DMS53 (cell line): ENCODE data around the gene E4F1.
A peak's percentile ranks its signal among the peaks of the same experiment; 100 is the strongest.

ENCODE experiments used
- DNase-seq: peaks from one replicate; lab custom pipeline; 2025; lab: John Stamatoyannopoulos, UW

E4F1 gene

DNA sequence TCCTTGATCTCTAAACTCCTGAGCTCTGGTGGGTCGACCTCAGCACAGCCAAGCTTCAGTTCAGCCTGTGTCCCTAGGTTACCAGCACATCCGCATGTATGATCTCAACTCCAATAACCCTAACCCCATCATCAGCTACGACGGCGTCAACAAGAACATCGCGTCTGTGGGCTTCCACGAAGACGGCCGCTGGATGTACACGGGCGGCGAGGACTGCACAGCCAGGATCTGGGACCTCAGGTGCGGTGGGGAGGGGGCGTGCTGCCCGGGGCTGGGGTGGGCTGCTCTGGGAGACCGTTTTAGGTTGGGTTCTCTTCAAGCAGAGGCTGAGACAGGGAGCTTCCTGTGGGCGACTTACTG is 17.0 kb upstream of the E4F1 start:
- DNase-seq: no peak

DNA sequence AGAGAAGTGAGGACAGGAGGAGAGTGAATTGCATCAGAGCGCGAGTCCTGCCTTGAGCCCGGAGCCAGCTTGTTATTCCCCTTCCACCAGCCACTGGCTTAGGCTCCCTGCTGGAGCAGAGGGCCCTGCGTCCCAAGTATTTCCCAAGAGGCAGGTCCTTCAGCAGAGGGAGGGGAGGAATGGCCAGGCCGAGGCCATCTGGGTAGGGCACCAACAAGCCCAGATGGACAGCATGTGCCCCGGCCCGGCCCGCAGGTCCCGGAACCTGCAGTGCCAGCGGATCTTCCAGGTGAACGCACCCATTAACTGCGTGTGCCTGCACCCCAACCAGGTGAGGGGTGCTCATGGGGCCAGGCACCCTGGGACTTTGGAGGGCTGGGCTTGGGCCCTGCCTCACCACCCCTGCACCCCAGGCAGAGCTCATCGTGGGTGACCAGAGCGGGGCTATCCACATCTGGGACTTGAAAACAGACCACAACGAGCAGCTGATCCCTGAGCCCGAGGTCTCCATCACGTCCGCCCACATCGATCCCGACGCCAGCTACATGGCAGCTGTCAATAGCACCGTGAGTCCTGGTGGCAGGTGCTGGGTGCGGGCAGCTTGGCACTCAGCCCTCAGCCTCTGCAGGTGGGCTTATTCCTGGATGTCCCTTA is 16.5 kb upstream of the E4F1 start:
- no peak for DNase-seq

DNA sequence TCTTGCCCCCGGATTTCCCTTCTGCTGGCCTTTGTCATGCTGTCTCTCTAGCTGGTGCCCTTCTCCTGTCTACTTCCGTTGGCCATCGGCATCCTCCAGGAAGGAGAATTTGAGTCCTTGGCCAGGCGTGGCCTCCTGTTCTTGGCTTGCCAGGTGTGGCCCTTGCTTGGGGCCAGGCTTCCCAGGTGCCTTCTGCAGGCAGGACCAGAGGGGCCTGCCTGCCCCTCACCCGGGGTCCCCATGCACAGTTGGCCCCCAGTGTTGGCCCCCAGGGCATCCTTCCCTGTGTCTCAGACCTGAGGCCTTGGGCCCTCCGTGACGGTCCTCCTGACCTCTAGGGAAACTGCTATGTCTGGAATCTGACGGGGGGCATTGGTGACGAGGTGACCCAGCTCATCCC is 15.5 kb upstream of the E4F1 start:
- DNase-seq: no peak

DNA sequence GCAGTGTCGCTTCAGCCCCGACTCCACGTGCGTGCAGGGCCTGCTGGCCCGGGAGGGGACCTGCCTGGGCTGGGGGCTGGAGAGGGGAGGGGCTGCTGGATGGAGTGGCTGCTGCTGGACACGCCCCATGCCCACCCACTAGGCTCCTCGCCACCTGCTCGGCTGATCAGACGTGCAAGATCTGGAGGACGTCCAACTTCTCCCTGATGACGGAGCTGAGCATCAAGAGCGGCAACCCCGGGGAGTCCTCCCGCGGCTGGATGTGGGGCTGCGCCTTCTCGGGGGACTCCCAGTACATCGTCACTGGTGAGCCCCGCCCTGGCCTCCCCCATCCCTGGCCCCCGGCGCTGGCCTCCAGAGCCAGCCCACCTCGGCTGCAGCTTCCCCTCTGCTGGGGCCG is 15.1 kb upstream of the E4F1 start:
- DNase-seq: no peak

DNA sequence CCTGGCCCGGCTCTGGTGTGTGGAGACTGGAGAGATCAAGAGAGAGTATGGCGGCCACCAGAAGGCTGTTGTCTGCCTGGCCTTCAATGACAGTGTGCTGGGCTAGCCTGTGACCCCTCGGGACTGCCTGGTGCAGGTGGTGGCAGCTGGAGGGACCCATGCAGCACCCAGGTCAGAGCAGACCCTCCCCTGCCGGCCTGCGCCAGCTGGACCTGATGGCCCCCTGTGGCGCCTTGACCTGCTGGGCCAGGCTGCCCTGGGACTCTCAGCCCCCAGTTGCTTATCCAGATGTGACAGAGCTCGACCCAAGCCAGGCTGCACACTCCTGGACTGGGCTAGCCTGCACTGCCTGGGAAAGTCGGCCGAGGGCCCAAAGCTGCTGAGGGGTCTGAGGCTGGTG is 14.6 kb upstream of the E4F1 start:
- DNase-seq: no peak

DNA sequence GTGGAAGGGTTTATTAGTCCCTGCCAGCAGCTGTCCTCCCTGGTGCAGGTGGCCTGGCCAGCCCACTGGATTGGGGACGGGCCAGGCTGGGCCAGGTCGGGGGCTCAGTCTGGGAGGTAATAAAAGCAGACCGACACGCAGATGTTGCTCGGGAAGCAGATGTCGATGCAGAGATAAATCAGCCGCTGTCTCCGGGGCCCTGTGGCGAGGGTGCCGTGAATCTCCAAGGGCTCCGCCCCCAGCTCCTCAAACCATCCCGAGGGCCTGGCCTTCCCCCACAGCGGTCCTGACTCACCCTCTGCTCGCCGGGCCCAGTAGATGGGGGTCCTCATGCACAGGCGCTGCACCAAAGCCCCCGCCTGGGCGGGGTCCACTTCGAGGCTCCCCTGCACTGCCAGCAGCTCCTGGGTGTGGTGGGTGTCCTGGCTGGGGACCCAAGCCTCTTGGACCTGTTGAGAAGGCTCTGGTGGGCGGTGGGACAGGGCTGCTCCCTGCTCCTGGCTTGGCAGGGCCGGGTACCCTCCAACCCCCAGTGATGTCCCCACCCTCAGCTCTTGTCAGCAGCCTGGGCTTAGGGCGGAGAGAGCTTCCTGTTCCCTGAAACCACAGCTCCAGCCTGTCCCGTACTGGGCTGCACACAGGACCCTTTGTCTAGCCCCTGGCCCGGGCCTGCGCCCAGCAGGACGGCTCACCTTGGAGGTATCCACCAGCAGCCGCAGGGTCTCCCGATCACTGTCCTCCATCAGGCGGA is 14.0 kb upstream of the E4F1 start:
- DNase-seq: no peak

DNA sequence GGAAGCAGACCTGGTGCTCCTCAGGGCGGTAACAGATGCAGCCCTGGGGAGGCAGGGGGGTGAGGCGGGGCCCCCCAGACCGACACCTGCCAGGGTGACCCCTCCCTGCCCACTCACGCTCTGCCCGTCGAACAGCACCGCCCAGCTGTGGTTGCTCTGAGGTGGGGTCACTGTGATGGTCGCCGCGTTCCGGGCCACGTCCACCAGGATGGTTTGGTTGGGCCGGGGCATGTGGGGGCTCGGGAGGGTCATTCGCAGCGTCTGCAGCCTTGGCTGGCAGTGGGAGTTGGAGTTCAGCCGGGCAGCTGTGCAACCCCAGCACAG is 13.4 kb upstream of the E4F1 start:
- DNase-seq: no peak

DNA sequence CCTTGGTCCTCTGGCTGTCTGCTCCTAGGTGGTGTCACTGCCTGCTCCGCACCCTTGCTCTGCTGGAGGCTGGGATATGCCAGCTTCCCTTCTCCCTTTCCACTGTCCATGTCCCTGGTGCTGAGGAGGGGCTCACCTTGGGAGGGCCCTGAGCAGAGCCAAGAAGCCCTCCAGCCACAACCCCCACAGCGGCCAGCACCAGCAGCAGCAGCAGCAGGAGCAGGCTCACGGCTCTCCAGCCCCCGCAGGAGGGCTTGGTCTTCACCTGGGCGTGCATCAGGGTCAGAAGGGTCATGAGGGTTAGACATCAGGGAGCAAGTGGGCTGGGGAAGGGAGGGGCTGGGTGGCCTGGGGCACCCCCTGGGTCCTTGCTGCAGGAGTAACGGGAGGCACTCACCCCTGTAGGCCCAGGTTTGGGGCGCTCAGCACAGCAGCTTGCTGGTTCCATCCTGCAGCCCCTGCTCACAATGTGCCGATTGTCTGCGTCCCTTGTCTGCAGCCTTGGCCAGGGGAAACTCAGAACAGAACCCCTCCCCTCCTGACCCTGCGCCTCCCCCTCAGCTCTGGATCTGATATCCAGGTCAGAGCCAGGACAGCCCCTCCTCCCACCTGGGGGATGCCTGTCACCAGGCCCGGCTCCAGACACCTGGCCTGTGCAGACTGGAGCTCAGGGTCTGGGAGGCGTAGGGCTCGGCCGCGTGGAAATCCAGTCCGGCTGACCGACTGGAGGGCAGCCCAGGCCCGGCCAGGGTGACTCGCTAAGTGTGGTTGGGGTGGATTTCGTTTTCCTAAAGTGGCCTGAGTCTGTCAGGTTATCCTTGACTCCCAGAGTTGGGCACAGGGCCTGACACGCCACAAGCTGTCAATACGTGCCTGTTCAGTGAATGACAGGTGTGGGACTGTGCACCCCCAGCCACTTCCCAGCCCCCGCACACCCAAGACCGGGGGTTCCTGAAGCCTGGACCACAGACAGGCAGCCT is 12.7 kb upstream of the E4F1 start, which contains the start of gene BRICD5:
BRICD5 (minus strand) TSS at position 478 of the 980 bp plus-strand sequence; CDS start at position 448, 30 bp downstream.
- no peak for DNase-seq

DNA sequence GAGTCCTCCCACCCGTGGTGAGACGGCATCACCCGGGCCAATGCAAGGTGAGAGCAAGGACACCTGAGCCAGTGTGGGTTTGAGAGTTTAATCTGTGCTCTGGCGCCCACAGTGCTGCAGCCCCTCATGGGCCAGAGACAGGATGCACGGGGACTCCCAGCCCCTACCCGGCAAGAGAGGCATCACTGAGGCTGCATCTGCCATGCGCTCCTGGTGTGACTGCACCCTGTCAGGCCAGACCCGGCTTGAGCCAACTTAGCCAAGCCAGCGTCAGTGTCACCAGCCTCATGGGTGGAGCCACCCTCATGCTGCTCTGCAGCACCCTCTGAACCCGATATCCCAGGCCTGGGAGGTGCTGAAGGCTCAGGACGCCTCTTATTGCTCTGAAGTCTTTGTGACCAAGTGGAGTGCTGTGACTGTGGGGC is 11.5 kb upstream of the E4F1 start:
- no peak for DNase-seq

DNA sequence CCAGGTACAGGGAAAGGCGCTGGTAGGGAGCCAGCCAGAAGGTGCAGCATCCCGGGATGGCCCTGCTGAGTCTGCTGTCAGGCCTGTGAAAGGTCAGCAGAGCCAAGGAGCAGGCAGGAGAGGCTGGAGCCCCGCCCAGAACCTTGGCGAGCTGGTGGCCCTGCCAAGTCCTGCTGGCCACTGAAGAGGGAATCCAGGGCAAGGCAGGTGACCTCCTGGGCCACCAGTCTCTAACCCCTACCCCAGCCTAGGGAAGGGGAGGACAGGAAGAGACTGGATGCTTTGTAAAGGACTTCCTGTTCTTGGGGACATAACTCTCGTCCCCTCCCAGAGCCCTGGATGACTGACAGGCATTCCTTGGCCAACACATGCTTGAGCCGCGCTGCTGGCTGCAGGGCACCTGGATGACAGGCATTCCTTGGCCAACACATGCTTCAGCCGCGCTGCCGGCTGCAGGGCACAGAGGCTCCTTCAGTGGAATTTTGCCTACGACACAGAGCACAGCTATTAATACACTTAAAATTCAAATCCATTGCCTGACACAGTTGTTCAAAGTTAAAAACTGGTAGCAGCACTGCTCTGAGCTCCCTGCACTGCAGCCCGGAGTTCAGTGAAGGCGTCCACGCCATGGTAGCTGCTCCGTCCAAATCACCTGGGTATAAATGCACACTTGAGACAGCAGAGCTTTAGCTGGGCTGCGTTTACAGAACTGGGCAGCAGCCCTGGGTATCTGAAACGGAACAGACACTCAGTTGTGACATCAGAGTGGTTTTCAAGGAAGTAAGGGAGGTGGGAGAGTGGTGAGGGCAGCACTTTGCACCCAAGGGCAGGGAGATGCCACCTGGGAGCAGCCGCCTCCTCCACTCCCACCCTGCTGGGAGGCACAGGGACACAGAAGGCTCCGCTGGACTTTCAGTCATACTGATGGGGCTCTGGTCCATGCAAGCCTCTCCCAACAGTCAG is 10.7 kb upstream of the E4F1 start:
- DNase-seq: no peak

DNA sequence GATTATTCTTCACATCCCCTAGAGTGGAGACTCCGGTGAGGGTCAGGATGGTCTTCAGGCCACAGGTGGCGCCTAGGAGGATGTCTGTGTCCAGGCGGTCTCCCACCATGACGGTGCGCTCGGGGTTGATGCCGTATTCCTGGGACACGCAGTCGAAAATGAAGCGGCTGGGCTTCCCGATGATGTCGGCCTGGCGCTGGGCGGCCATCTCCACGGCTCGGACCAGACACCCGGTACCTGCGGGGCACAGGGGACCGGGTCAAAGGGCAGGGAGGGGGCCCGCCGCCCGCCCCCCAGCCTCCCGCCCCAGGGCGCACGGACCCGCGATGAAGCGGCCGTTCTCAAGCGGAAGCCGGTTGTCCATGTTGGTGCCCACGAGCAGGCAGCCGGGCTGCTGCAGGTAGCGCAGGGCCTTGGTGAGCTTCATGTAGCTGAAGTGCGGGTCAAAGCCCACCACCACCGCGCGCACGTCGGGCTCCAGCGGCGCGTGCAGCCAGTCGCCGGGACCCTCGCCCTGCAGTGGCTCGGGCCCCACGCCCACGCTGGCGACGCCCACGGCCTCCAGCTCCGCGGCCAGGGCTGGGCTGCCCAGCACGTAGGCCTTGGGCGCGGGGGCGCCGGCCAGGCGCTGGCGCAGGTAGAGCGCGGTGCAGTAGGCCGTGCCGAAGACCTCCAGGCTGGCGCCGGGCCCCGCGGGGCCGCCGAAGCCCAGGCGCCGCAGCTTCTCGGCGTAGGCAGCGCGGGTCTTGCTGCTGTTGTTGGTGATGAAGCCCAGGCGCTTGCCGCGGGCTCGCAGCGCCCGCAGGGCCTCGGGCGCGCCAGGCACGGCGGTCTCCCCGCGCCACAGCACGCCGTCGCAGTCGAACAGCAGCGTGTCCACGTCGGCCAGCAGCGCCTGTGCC is 9.3 kb upstream of the E4F1 start:
- DNase-seq: peak; percentile 63

DNA sequence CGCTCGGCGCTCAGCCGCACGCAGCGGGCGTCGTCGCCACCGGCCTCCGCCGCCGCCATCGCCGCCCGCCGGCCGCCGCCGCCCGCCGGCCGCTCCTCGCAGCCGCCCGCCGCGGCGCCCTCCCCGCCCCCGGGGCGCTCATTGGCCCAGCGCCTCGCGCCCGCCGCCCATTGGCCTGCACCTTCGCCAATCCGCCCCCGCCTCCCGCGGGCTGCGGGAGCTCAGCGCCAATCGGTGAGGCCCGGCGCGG is 8.7 kb upstream of the E4F1 start, which contains the start of gene PGP:
PGP (minus strand) TSS at position 122 of the 250 bp plus-strand sequence; CDS start at position 59, 63 bp downstream.
- DNase-seq: no peak

DNA sequence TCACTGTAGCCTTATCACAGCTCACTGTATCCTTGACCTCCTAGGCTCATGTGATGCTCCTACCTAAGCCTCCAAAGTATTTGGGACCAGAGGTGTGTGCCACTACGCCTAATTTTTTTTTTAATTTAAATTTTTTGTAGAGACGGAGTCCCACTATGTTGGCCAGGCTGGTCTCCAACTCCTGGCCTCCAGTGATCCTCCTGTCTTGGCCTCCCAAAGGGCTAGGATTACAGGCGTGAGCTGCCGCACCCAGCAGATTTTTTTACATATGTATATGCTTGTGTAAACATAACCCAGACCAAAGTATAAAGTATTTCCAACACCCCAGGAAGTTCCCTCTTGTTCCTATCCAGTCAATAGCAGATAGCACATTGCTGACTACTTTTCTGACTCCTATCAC is 7.1 kb upstream of the E4F1 start:
- DNase-seq: no peak

DNA sequence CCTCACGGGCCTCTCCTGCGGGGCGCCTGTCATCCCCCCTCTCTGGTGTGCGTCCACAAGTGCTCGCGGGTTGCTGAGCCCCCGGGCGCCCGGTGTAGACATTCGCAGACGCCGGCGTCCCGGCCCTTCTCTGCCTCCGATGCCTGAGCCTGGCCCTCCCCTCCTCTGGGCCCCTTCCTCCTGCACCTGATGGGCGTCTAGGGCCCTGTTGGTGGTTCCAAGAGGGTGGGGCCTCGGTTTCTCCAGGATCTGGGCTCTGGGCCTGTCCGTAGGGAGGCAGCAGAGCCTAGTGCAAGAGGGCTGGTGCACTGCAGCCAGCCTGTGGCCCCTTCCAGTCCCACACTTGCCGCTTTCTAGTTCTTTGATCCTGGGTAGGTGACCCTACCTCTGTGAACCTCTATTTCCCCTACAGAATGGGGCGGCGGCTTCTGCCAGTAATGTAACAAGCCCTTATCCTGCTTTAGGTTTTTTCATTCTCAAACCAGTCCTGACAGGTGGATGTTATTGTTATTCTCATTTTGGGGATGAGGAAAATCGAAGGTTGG is 623 bp downstream of the E4F1 start:
- DNase-seq: peak; percentile 72

DNA sequence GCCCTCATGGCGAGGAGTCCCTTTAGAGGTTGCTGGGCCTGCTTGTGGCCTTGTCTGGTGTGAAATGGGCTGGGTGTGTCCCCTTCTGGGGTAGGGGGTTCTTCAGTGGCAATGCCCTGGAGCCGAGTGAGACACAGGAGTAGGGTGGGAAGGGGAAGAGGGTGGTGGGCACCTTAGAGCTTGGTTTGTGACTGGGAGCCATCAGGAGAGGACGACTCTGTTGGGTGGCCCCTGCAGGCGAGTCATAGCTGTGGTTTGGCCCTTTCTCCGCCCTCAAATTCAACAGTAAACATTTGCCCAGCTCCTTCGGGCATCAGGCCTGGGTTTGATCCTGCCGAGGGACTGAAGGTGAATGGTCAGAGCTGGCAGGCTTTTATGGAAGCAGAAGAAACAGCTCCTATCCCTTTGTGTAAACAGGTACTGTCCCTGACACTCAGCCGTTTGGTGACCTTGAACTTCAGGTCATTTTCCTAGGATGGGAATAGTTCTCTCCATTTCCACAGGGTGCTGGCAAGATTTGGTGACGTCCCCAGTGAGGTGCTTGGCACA is 2.9 kb downstream of the E4F1 start:
- peak; percentile 72 for DNase-seq

DNA sequence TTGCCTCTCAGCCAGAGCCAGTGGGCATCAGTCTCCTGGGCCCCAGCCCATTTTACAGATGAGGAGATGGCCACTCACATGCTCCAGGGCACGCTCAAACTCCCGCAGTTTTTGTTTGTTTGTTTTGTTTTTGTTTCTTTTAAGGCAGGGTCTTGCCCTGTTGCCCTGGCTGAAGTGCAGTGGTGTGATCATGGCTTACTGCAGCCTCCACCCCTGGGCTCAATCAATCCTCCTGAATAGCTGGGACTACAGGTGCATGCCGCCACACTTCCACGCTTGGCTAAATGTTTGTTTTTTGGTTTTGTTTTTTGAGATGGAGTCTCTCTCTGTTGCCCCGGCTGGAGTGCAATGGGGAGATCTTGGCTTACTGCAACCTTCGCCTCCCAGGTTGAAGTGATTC is 3.5 kb downstream of the E4F1 start:
- DNase-seq: no peak

DNA sequence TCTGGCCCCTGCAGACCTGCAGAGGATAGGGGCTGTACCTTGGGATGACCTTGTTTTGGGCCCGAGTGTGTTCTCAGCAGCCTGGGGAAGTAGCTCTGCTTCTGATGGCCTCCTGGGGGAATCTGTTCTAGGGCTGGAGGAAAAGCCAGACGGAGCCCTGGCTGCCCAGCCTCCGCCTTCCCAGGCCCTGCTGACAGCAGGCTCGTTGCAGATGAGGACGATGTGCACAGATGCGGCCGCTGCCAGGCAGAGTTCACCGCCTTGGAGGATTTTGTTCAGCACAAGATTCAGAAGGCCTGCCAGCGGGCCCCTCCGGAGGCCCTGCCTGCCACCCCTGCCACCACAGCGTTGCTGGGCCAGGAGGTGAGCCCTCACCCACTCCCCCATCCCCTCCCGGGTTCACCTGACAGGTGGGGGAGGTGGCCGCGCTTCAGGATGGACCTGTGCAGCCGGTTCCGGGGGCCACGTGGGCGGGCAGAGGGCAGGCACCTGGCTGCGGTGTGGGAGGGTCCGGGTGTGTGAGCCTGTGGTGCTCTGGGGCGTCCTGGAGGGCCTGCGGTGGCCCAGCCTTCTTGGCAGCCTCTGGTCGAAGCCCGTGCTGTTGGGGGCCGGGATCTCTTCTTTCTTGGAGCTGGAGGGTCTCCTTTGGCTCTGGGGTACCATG is 4.9 kb downstream of the E4F1 start:
- DNase-seq: no peak

DNA sequence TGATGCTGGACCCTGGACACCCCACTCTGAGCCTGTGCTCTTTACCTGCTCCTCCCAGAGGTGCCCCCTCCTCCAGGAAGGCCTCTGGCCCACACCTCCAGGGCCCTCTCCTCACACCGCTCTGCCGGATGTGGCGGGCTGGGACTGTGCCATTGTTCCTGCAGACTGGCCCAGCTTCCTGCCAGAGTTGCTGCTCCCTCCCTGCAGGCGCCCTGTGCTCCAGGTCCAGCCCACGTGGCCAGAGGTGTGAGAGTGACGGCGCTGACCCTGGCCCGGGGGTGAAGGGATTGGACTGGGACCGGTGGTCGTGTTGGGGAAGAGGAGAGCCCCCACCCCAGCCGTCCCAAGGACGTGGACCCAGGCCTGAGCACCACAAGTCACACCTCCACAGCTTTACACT is 5.7 kb downstream of the E4F1 start:
- DNase-seq: no peak

DNA sequence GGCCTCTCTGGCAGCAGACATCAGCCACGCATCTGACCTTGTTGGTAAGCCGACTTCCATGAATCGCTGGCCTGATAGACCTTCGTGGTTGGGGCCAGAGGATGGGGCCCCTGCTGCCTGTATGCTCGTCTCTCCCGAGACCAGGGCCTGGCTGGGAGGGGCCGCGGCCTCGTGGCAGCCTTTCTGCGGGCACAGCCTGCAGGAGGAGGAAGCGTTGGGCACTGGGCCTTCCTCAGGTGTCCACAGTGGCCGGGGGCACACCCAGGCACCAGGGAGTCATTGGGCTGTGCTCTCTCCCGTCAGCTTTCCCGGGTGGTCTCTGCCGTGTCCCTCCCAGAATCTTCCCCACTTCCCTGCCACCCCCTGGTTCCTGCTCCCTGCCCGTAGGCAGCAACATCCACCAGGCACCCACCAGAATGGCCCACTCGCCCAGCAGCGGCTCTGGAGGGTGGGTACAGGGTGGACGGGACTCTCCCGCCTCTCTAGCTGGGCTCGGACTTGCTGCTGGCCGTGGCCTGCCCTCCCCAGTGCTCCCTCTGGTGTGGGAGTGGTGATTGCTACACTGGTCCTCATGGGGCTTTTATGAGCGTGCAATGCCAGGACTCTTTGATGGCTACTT is 6.3 kb downstream of the E4F1 start:
- no peak for DNase-seq
